Ectodermal cell (in vitro differentiated cells): ENCODE measurements around the gene ZNF628.
A peak's percentile ranks its signal among the peaks of the same experiment; 100 is the strongest.

Source experiments
- H3K27ac ChIP-seq: 2 replicates; pipeline ENCODE4 v1.7.0; 2013; ENCODE audit warnings: mild to moderate bottlenecking, low read depth, low read length; ENCODE audit not compliant: insufficient read depth, poor library complexity, severe bottlenecking
- H3K27me3 ChIP-seq: 2 replicates; pipeline ENCODE4 v1.7.0; 2013; ENCODE audit warnings: mild to moderate bottlenecking, low read length; ENCODE audit not compliant: insufficient read depth, control insufficient read depth, poor library complexity, severe bottlenecking
- H3K36me3 ChIP-seq: one replicate; pipeline ENCODE4 v1.7.0; 2013; ENCODE audit warnings: low read length; ENCODE audit not compliant: control insufficient read depth, insufficient read depth
- H3K4me1 ChIP-seq: one replicate; pipeline ENCODE4 v1.7.0; 2013; ENCODE audit warnings: low read length; ENCODE audit not compliant: control insufficient read depth, insufficient read depth
- H3K4me3 ChIP-seq: 2 replicates; pipeline ENCODE4 v1.7.0; 2013; ENCODE audit warnings: low read depth, low read length, control low read depth; ENCODE audit not compliant: insufficient read depth
- H3K9me3 ChIP-seq: 2 replicates; pipeline ENCODE4 v1.7.0; 2013; ENCODE audit warnings: mild to moderate bottlenecking, low read length, moderate library complexity; ENCODE audit not compliant: control insufficient read depth
- whole genome bisulfite sequencing, 2 experiments: methylation state at CpG; one replicate each; pipeline ENCODE4 v1.1.7; 2013; ENCODE audit warnings: missing lambda C conversion rate in 2 of 2; 5-methylcytosine and 5-hydroxymethylcytosine counted together

ZNF628 gene

GRCh38 chr19:55449469-55449868, 26.9 kb upstream of the ZNF628 start:
- peaks cover 82% of the 10 kb centered on the region for H3K27me3 ChIP-seq
- H3K27ac ChIP-seq = no peak overlapping the region
- H3K36me3 ChIP-seq = no peaks in the 10 kb centered on the region
- H3K4me3 ChIP-seq = no peak overlapping the region
- H3K4me1 ChIP-seq = peaks cover 5% of the 10 kb centered on the region
- H3K9me3 ChIP-seq = no peaks in the 10 kb centered on the region
- WGBS, 2 experiments = 40 to 44% methylated on average over 16 of the region's 16 CpGs

- 2% methylated on average over 77 to 79 of the region's 80 CpGs for WGBS, 2 experiments
- H3K4me1 ChIP-seq = peaks cover 5% of the 10 kb centered on the region
- no peak overlapping the region for H3K27ac ChIP-seq
- no peaks in the 10 kb centered on the region for H3K36me3 ChIP-seq
- no peaks in the 10 kb centered on the region for H3K9me3 ChIP-seq
- peak overlapping the region; percentile 25 for H3K4me3 ChIP-seq
- H3K27me3 ChIP-seq = peaks cover 63% of the 10 kb centered on the region
These were observed 25.1 kb upstream of the ZNF628 start for GRCh38 chr19:55451163-55451964.

- H3K27ac ChIP-seq = no peak overlapping the region
- H3K4me1 ChIP-seq = peaks cover 5% of the 10 kb centered on the region
- H3K4me3 ChIP-seq = peak overlapping the region; percentile 25
- peaks cover 55% of the 10 kb centered on the region for H3K27me3 ChIP-seq
- WGBS, 2 experiments = 4% methylated on average over 55 to 57 of the region's 57 CpGs
- no peaks in the 10 kb centered on the region for H3K36me3 ChIP-seq
- H3K9me3 ChIP-seq = no peaks in the 10 kb centered on the region
These were observed 24.3 kb upstream of the ZNF628 start for GRCh38 chr19:55451965-55452748.

GRCh38 chr19:55452749-55453346, 23.6 kb upstream of the ZNF628 start:
- Histone ChIP-seq H3K4me3 (peak overlapping the region; percentile 25), H3K9me3 (no peaks in the 10 kb centered on the region), H3K27ac (no peak overlapping the region), H3K27me3 (peaks cover 48% of the 10 kb centered on the region), H3K4me1 (peaks cover 5% of the 10 kb centered on the region), H3K36me3 (no peaks in the 10 kb centered on the region)
- 6 to 7% methylated on average over 33 to 34 of the region's 34 CpGs for WGBS, 2 experiments

GRCh38 chr19:55453511-55454260, 22.7 kb upstream of the ZNF628 start:
- peaks cover 5% of the 10 kb centered on the region for H3K4me1 ChIP-seq

GRCh38 chr19:55454787-55455243, 21.6 kb upstream of the ZNF628 start:
- 71 to 75% methylated on average over 14 of the region's 14 CpGs for WGBS, 2 experiments
- no peaks in the 10 kb centered on the region for H3K9me3 ChIP-seq
- peaks cover 29% of the 10 kb centered on the region for H3K27me3 ChIP-seq
- no peak overlapping the region for H3K27ac ChIP-seq
- H3K4me3 ChIP-seq = no peak overlapping the region
- H3K4me1 ChIP-seq = peaks cover 5% of the 10 kb centered on the region
- no peaks in the 10 kb centered on the region for H3K36me3 ChIP-seq

More at GRCh38 chr19:55453511-55454260, 22.7 kb upstream of the ZNF628 start:
- Histone ChIP-seq H3K9me3 (no peaks in the 10 kb centered on the region), H3K27ac (no peak overlapping the region), H3K36me3 (no peaks in the 10 kb centered on the region), H3K27me3 (peaks cover 40% of the 10 kb centered on the region), H3K4me3 (no peak overlapping the region)
- 90 to 93% methylated on average over 12 of the region's 12 CpGs for WGBS, 2 experiments

GRCh38 chr19:55455576-55456235, 20.7 kb upstream of the ZNF628 start:
- H3K36me3 ChIP-seq = no peaks in the 10 kb centered on the region
- WGBS, 2 experiments = 92 to 94% methylated on average over 11 of the region's 11 CpGs
- H3K9me3 ChIP-seq = no peaks in the 10 kb centered on the region
- no peak overlapping the region for H3K27ac ChIP-seq
- H3K4me3 ChIP-seq = no peak overlapping the region
- peaks cover 9% of the 10 kb centered on the region for H3K4me1 ChIP-seq
- peaks cover 20% of the 10 kb centered on the region for H3K27me3 ChIP-seq

GRCh38 chr19:55456347-55456746, 20.1 kb upstream of the ZNF628 start:
- Histone ChIP-seq H3K27ac (no peak overlapping the region), H3K27me3 (peaks cover 13% of the 10 kb centered on the region), H3K4me1 (peaks cover 9% of the 10 kb centered on the region), H3K36me3 (no peaks in the 10 kb centered on the region), H3K9me3 (no peaks in the 10 kb centered on the region), H3K4me3 (no peak overlapping the region)
- whole genome bisulfite sequencing, 2 experiments = 95% methylated on average over 14 of the region's 14 CpGs

- peaks cover 4% of the 10 kb centered on the region for H3K4me1 ChIP-seq
- H3K9me3 ChIP-seq = no peaks in the 10 kb centered on the region
- H3K4me3 ChIP-seq = no peak overlapping the region
- 81 to 82% methylated on average over 15 to 16 of the region's 16 CpGs for WGBS, 2 experiments
- peaks cover 7% of the 10 kb centered on the region for H3K27me3 ChIP-seq
- no peaks in the 10 kb centered on the region for H3K36me3 ChIP-seq
- H3K27ac ChIP-seq = no peak overlapping the region
These were observed 18.5 kb upstream of the ZNF628 start for GRCh38 chr19:55457683-55458457.
